Activated naive CD4-positive, alpha-beta T cell (primary cell): ENCODE data around the gene IP6K3.

ENCODE experiments used
- DNase-seq, 4 experiments: peaks; one replicate each; lab custom pipeline; 2025; lab: John Stamatoyannopoulos, UW

Gene IP6K3

GRCh38 chr6:33672808-33673207 is 73.9 kb downstream of the IP6K3 start:
- DNase-seq: no peak

DNA sequence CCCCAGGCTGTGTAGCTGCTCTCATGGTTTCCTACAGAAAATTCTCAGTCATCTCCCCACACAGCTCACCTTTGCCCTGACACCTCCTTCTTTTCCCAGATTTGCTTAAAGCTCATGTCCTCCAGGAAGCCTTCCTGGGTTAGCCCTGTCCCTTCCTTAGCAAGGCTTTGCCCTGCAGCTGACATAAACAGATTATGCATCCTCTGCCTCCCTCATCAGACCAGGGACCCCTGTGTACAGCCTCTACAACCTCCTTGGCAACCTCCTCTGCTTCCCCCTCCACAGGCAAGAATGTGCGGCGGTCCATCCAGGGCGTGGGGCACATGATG is 75.0 kb downstream of the IP6K3 start:
- no peak for DNase-seq
